ENCODE measurements around the gene SLCO3A1. TPM values are rescaled to one million over a fixed set of nuclear protein-coding genes. Genes with fewer than 3 reads are reported as not detected.

The SLCO3A1 gene
- total and polyA plus RNA-seq, 4 donors, result 1.6 to 3.6 (median 2.4) TPM

DNA sequence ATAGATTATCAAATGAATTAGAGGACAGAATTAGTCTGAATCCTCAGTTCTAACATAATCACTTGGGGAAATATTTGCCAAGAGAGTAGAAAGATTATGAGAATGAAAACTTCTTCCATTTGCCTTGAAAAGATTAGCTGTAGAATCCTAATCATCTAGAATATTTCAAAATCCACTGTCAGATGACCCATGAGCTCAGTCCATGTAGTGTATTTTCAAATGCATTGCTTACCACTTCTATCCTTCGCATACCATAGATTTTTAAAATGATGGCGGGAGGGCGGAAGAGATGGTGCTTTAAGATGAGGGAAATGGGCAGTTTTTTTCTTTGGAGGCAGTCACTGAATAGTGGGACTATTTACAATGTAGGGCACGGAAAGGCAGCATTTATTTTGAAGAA, 136.3 kb downstream of the SLCO3A1 start (continued):
- no peak for TF ChIP-seq HNF4G (IDR thresholded peaks at IDR 0.05)
- no peak for TF ChIP-seq SP1 (IDR thresholded peaks at IDR 0.05)
- TF ChIP-seq YY1 (IDR thresholded peaks at IDR 0.05), result no peak

GRCh38 chr15:91992945-91993344, 139.4 kb downstream of the SLCO3A1 start:
- TF ChIP-seq TAF1 (conservative IDR thresholded peaks at IDR 0.05) (no peak), GABPA (IDR thresholded peaks at IDR 0.05 in 1 of 2, conservative IDR thresholded peaks at IDR 0.05 in 1 of 2) (no peak), HNF4A (conservative IDR thresholded peaks at IDR 0.05) (no peak), SP1 (IDR thresholded peaks at IDR 0.05) (no peak), HNF4G (IDR thresholded peaks at IDR 0.05) (no peak), RXRA (IDR thresholded peaks at IDR 0.05) (no peak)
- TF ChIP-seq, protein P1, sequence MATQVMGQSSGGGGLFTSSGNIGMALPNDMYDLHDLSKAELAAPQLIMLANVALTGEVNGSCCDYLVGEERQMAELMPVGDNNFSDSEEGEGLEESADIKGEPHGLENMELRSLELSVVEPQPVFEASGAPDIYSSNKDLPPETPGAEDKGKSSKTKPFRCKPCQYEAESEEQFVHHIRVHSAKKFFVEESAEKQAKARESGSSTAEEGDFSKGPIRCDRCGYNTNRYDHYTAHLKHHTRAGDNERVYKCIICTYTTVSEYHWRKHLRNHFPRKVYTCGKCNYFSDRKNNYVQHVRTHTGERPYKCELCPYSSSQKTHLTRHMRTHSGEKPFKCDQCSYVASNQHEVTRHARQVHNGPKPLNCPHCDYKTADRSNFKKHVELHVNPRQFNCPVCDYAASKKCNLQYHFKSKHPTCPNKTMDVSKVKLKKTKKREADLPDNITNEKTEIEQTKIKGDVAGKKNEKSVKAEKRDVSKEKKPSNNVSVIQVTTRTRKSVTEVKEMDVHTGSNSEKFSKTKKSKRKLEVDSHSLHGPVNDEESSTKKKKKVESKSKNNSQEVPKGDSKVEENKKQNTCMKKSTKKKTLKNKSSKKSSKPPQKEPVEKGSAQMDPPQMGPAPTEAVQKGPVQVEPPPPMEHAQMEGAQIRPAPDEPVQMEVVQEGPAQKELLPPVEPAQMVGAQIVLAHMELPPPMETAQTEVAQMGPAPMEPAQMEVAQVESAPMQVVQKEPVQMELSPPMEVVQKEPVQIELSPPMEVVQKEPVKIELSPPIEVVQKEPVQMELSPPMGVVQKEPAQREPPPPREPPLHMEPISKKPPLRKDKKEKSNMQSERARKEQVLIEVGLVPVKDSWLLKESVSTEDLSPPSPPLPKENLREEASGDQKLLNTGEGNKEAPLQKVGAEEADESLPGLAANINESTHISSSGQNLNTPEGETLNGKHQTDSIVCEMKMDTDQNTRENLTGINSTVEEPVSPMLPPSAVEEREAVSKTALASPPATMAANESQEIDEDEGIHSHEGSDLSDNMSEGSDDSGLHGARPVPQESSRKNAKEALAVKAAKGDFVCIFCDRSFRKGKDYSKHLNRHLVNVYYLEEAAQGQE (IDR thresholded peaks at IDR 0.05), result no peak
- TF ChIP-seq, protein P2, sequence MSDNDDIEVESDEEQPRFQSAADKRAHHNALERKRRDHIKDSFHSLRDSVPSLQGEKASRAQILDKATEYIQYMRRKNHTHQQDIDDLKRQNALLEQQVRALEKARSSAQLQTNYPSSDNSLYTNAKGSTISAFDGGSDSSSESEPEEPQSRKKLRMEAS (IDR thresholded peaks at IDR 0.05), result no peak
- TF ChIP-seq, protein P3, sequence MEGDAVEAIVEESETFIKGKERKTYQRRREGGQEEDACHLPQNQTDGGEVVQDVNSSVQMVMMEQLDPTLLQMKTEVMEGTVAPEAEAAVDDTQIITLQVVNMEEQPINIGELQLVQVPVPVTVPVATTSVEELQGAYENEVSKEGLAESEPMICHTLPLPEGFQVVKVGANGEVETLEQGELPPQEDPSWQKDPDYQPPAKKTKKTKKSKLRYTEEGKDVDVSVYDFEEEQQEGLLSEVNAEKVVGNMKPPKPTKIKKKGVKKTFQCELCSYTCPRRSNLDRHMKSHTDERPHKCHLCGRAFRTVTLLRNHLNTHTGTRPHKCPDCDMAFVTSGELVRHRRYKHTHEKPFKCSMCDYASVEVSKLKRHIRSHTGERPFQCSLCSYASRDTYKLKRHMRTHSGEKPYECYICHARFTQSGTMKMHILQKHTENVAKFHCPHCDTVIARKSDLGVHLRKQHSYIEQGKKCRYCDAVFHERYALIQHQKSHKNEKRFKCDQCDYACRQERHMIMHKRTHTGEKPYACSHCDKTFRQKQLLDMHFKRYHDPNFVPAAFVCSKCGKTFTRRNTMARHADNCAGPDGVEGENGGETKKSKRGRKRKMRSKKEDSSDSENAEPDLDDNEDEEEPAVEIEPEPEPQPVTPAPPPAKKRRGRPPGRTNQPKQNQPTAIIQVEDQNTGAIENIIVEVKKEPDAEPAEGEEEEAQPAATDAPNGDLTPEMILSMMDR (IDR thresholded peaks at IDR 0.05; ENCODE audit: low read depth, low read length, missing input control), result no peak
- H3K9me3 ChIP-seq (ENCODE audit: control insufficient read depth in 4 of 4, low read length in 3 of 4), result no peaks in the 10 kb centered on the region
- H3K4me1 ChIP-seq (ENCODE audit: control insufficient read depth in 4 of 4, insufficient read depth in 4 of 4, low read length in 3 of 4), result peaks cover 0 to 3% (median under 1%) of the 10 kb centered on the region in 4 donors
- no peaks in the 10 kb centered on the region for H3K36me3 ChIP-seq (ENCODE audit: control insufficient read depth in 4 of 4, insufficient read depth in 3 of 4, low read depth in 1 of 4, low read length in 3 of 4)
- 74% methylated on average over 3 of the region's 3 CpGs for WGBS
- H3K27me3 ChIP-seq (ENCODE audit: control insufficient read depth in 4 of 4, insufficient read depth in 4 of 4, low read length in 3 of 4), result no peaks in the 10 kb centered on the region
- DNase-seq (ENCODE audit: low spot score), result no peak
- H3K27ac ChIP-seq (ENCODE audit: low read depth in 1 of 2, low read length in 2 of 2), result no peak overlapping the region
- no peak overlapping the region for H3K9ac ChIP-seq (ENCODE audit: low read depth in 1 of 2, low read length in 2 of 2)
- no peak overlapping the region for H3K4me3 ChIP-seq (ENCODE audit: low read depth in 1 of 3, low read length in 3 of 3)

- Histone ChIP-seq H3K27ac (ENCODE audit: low read depth in 1 of 2, low read length in 2 of 2) (no peak overlapping the region), H3K9ac (ENCODE audit: low read depth in 1 of 2, low read length in 2 of 2) (no peak overlapping the region), H3K9me3 (ENCODE audit: control insufficient read depth in 4 of 4, low read length in 3 of 4) (no peaks in the 10 kb centered on the region), H3K36me3 (ENCODE audit: control insufficient read depth in 4 of 4, insufficient read depth in 3 of 4, low read depth in 1 of 4, low read length in 3 of 4) (no peaks in the 10 kb centered on the region), H3K4me3 (ENCODE audit: low read depth in 1 of 3, low read length in 3 of 3) (no peak overlapping the region), H3K27me3 (ENCODE audit: control insufficient read depth in 4 of 4, insufficient read depth in 4 of 4, low read length in 3 of 4) (no peaks in the 10 kb centered on the region), H3K4me1 (ENCODE audit: control insufficient read depth in 4 of 4, insufficient read depth in 4 of 4, low read length in 3 of 4) (peaks cover 0 to 1% (median 0%) of the 10 kb centered on the region in 4 donors)
- 93% methylated on average over 3 of the region's 3 CpGs for WGBS
- DNase-seq (ENCODE audit: low spot score), result no peak
- TF ChIP-seq, protein P1 (IDR thresholded peaks at IDR 0.05), result no peak
- TF ChIP-seq HNF4G (IDR thresholded peaks at IDR 0.05) (no peak), FOXA1 (IDR thresholded peaks at IDR 0.05) (no peak), HNF4A (conservative IDR thresholded peaks at IDR 0.05) (no peak), JUND (IDR thresholded peaks at IDR 0.05) (no peak), TAF1 (conservative IDR thresholded peaks at IDR 0.05) (no peak), NR2F2 (IDR thresholded peaks at IDR 0.05) (no peak), SP1 (IDR thresholded peaks at IDR 0.05) (no peak), YY1 (IDR thresholded peaks at IDR 0.05) (no peak), RXRA (IDR thresholded peaks at IDR 0.05) (no peak), ATF3 (IDR thresholded peaks at IDR 0.05) (no peak)
- TF ChIP-seq, protein P4, sequence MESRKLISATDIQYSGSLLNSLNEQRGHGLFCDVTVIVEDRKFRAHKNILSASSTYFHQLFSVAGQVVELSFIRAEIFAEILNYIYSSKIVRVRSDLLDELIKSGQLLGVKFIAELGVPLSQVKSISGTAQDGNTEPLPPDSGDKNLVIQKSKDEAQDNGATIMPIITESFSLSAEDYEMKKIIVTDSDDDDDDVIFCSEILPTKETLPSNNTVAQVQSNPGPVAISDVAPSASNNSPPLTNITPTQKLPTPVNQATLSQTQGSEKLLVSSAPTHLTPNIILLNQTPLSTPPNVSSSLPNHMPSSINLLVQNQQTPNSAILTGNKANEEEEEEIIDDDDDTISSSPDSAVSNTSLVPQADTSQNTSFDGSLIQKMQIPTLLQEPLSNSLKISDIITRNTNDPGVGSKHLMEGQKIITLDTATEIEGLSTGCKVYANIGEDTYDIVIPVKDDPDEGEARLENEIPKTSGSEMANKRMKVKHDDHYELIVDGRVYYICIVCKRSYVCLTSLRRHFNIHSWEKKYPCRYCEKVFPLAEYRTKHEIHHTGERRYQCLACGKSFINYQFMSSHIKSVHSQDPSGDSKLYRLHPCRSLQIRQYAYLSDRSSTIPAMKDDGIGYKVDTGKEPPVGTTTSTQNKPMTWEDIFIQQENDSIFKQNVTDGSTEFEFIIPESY (IDR thresholded peaks at IDR 0.05), result no peak
- TF ChIP-seq, protein P3 (IDR thresholded peaks at IDR 0.05; ENCODE audit: low read depth, low read length, missing input control), result no peak
Measured at GRCh38 chr15:91995146-91995545, 141.6 kb downstream of the SLCO3A1 start.
